DMS53 treated with DMSO at 0.1 percent for 48 hours (cell line): ENCODE results near the gene PRSS37.

Experiments
- DNase-seq: peaks from one replicate; lab custom pipeline; 2025; ENCODE audit not compliant: unreplicated experiment; lab: John Stamatoyannopoulos, UW

The PRSS37 gene

GRCh38 chr7:141789917-141790316 is 51.4 kb downstream of the PRSS37 start, which contains the start of gene TAS2R5:
Gene TAS2R5, plus strand, starts transcription at chr7:141790217. Its CDS starts 145 bp downstream, at chr7:141790362.
- DNase-seq: no peak

- DNase-seq: no peak
Observed at GRCh38 chr7:141788296-141788695, 53.0 kb downstream of the PRSS37 start.
